ENCODE measurements around the gene SMIM9.

- TF ChIP-seq POLR2AphosphoS5 (IDR thresholded peaks at IDR 0.05; ENCODE audit: borderline replicate concordance, low read depth, low read length) (no peak), EZH2 (IDR thresholded peaks at IDR 0.05) (no peak), FOXP2 (optimal IDR thresholded peaks at IDR 0.05; ENCODE audit: control extremely low read depth, extremely low read length, insufficient read depth) (no peak)
Observed at GRCh38 chrX:154873329-154873728, 38.9 kb upstream of the SMIM9 start.

Measured in SK-N-MC (cell line).